HG02981 (cell line): ENCODE data around the gene PKHD1.

Experiments
- ATAC-seq: cut with Tn5 transposase; IDR thresholded peaks from one replicate; pipeline ENCODE4 v1.9.1; 2021; ENCODE audit warnings: mild to moderate bottlenecking, moderate library complexity; ENCODE audit not compliant: unreplicated experiment

Gene PKHD1

DNA sequence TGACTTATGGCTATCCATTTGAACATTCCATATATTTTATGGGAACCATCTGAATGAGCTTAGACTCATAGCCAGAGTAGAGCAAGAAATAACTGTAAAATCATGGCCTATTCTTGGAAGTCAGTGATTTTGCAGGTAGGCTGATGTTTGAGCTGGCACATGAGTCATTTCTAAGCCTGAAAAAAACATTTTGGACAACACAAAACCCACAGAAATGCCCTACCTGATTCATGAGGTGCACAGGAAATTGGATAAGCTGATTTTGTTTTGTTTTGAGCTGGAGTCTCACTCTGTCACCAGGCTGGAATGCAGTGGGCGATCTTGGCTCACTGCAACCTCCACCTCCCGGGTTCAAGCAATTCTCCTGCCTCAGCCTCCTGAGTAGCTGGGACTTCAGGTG lies 443.0 kb downstream of the PKHD1 start:
- ATAC-seq, result no peak

GRCh38 chr6:51640021-51640420 lies 447.4 kb downstream of the PKHD1 start:
- no peak for ATAC-seq

- ATAC-seq, result no peak
These were observed 454.0 kb downstream of the PKHD1 start for GRCh38 chr6:51633424-51633823.

- ATAC-seq, result no peak
These were observed 457.4 kb downstream of the PKHD1 start for GRCh38 chr6:51630011-51630410.

DNA sequence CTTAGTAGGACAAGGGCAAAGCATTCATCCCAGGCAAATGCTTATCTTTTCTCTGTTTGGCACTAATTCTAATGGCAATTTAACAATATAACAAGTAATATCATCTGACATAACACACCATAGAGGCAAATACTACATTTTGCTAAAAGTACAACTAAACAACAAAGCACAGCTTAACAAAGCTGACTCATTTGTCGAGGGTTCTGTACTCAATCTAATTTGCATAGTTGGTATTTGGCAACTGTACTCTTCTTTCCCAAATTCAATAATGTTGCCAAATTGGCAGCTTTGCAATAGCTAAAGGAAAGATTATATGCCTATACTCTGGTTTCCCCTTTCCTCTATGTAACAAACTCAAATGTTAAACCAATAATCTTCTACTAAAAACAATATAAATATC lies 461.0 kb downstream of the PKHD1 start:
- no peak for ATAC-seq

DNA sequence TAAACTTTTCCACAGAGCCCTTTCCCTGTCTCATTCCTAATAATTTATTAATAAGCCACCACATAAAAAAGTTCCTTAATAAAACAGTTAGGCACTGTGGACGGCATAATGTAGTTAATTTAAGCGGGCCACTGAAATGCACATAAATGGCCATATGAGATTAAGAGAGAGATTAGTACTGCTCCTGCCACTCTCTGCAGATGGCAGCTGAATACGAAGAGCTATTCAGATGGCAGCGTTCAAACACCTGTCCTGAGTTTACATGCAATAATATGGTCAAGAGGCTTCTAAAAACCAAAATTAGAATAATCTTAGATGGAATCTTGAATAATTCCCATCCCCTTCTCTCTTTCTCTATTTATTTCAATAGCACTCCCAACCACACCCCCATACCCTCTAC lies 461.8 kb downstream of the PKHD1 start:
- no peak for ATAC-seq

DNA sequence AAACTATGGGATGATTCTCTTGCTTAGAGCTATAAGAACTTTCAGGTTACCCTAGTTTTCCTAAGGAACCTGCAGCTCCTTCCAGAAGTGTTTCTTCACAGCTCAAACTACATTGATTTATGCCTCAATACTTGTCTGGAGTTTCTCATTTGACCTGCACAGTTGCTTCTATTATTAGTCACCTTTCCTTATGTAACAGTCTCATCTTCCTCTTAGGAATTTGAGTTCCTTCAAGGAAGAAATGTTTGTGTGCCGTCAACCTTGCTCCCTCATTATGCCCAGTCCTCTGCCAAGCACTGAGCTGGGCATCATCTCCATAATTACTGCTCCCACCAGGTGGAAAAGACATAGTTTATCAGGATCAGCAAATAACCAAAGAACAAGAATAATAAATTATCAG lies 466.4 kb downstream of the PKHD1 start:
- ATAC-seq, result no peak

- ATAC-seq, result no peak
These were observed 468.2 kb downstream of the PKHD1 start for GRCh38 chr6:51619042-51619799.

DNA sequence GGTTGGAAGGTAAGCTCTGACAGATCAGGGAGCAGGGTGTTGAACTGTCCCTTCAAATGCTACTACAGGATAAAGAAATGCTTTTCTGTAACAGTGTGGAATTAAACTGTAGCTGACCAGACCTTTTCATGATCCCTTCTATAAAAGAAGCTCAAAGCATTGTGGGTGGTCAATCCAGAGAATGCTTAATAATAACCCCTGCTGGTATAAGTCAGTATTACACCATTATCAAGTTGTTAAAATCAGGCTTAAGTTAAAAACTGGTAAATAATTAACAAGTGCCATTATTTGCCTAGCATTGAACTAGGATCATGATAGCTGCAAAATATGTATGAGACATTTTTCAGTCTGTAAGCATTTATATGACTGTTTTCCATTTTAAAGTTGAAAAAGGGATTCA lies 468.9 kb downstream of the PKHD1 start:
- peak; percentile 64 for ATAC-seq

GRCh38 chr6:51617751-51618150 lies 469.7 kb downstream of the PKHD1 start:
- ATAC-seq, result no peak

DNA sequence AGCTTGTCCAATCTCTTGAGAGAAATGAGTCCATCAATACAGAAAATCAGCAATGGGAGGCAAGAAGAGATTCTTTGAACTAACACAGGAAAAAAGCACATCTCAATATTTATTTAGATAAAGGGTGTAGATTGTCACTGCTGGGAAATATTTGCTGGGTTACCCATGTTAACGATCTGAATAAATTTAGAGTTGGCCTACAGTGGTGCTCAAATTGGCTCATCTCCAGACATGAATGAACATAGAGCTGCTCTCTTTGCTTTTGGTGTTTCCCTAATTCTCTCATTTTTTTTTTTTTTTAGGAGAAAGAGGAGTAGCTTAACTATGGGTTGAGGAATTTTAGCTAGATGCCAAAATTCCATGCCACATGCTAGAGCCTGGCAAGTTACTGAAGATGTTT lies 471.2 kb downstream of the PKHD1 start:
- no peak for ATAC-seq

GRCh38 chr6:51614725-51615124 lies 472.7 kb downstream of the PKHD1 start:
- no peak for ATAC-seq

DNA sequence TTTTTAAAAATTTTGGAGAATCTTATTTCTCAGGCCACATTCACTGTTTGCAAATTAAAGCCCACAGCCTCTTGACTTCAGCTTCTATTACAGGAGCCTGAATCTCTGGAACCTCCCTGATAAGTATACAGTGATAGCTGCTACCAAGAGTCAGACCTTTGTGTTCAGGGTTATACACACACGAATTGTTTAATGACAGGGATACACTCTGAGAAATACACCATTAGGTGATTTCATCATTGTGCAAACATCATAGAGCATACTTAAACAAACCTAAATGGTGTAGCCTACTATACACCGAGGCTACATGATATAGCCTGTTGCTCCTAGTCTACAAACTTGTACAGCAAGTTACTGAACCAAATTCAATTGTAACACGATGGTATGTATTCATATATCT lies 473.9 kb downstream of the PKHD1 start:
- no peak for ATAC-seq

GRCh38 chr6:51608932-51609331 lies 478.5 kb downstream of the PKHD1 start:
- no peak for ATAC-seq

DNA sequence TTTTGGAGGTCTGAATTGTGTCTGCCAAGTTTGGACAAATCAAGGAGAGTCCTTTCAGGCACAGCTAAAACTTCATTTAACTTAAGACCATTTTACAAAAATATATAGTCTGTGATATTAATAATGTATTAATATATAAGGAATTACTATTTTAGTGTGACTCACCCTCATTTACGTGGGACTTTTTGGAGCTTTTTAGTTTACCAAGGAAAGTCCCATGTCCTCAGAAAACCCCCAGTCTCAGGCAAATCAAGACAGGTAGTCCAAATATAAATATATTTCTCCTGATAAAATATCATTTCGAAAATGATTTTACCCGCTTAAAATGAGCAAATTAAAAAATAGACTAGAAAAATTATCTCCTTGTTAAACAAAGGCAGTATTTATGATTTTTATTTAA lies 479.0 kb downstream of the PKHD1 start:
- no peak for ATAC-seq

DNA sequence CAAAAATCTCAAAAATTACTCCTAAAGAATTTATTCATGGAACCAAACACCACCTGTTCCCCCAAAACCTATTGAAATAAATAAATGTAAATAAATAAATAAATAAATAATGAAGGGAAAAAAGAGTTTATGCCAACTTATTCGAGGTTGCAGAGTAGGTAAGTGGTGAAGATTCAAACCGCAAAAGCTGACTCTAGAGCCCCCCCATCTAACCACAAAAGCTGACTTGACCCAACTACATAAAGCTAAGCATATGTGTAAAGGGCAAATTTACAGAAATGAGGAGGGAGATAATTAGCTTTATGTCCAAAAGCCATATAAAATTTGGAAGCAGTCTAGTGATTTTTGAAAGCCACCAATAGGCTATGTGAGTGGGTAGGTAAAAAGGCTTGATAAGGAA lies 486.9 kb downstream of the PKHD1 start:
- ATAC-seq, result no peak

DNA sequence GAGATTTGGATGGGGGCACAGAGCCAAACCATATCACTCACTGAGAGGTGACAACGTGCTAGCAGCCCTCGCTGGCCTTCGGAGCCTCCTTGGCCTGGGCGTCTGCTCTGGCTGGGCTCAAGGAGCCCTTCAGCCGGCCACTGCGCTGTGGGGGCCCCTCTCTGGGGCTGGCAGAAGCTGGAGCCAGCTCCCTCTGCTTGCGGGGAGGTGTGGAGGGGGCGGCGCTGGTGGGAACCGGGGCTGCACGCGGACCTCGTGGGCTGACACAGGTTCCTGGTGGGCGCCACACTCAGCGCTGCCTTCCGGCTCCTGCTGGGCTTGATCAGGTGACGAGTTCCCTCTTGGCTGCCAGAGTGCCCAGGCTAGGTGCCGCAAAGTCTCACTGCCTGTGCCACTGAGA lies 489.2 kb downstream of the PKHD1 start:
- no peak for ATAC-seq

- no peak for ATAC-seq
These were observed 492.4 kb downstream of the PKHD1 start for GRCh38 chr6:51594981-51595380.

- ATAC-seq, result no peak
These were observed 502.1 kb downstream of the PKHD1 start for GRCh38 chr6:51585264-51585663.

- no peak for ATAC-seq
These were observed 503.2 kb downstream of the PKHD1 start for GRCh38 chr6:51584163-51584562.

DNA sequence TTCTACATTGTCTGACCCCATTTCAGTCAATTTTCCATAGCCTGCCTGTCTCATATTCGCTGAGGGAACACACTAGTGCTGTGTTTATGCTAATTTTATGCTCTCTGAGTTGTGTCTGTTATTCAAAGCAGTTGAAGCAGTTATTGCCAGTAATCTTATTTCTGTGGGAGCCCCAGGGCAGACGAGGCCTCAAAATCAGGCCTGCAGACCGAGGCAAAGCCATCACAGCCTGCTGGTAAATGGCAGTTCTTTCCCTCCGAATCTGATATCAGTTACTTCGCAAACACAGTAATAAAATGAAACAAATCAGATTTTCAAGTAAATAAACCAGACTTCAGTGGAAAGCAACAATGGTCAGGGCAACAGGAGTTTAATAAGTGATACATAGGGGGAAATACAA lies 508.4 kb downstream of the PKHD1 start:
- no peak for ATAC-seq

DNA sequence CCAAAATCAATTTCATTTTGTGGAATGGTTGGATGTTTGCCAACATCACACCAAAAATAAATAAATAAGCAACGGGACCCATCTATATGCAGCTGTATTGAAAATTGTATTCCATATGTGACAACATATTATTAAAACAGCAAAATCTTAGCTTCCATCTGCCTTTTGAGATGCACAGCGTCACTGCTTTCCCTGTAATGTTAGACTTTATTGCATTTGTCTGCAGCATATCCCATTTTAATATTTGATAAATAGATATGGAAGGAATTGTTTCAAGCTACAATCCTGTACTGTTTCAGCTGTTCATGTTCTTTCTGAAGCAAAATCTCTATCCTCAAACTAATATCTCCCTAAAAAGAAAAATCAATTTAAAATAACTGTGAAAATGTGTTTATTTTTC lies 509.1 kb downstream of the PKHD1 start:
- no peak for ATAC-seq

- ATAC-seq, result no peak
These were observed 513.4 kb downstream of the PKHD1 start for GRCh38 chr6:51574040-51574439.
